GM12878 (cell line): Measurements from ENCODE around the gene TLR9. TPM values are rescaled to one million over a fixed set of nuclear protein-coding genes. Genes with fewer than 3 reads are reported as not detected.

Experiments used
- ATAC-seq: fragments of 200-7000 bp; cut with Tn5 transposase; 3 replicates; pipeline ENCODE4 v1.9.1; 2020; ENCODE audit warnings: mild to moderate bottlenecking, moderate library complexity
- BruUV-seq: library from RNA; stranded (reverse); fragments of 400-500 nt; replicated peaks from 2 replicates; lab custom pipeline; 2021; lab: Mats Ljungman, UMichigan
- CTCF ChIA-PET: fragments of 300-600 bp; sonication (Branson Sonifier 250); formaldehyde crosslinking; extraction: SDS; loops from one replicate; lab custom pipeline; 2021; ENCODE audit warnings: inconsistent platforms; lab: Yijun Ruan, JAX
- POLR2A ChIA-PET: fragments of 350-600 bp; formaldehyde crosslinking; extraction: SDS; loops from one replicate; lab custom pipeline; 2021; ENCODE audit warnings: inconsistent platforms; lab: Charles Lee
- RAD21 ChIA-PET: fragments of 300-600 bp; sonication (Branson Sonifier 250); formaldehyde crosslinking; loops from one replicate; lab custom pipeline; 2023; ENCODE audit warnings: antibody characterized with exemption; ENCODE audit not compliant: unreplicated experiment; lab: Charles Lee
- SMC1A ChIA-PET: fragments of 300-600 bp; sonication (Branson Sonifier 250); formaldehyde crosslinking; loops from one replicate; lab custom pipeline; 2023; ENCODE audit not compliant: unreplicated experiment, uncharacterized antibody; lab: Charles Lee
- DNase-seq: peaks from one replicate; pipeline ENCODE4 v3.0.0-alpha.2; 2011; ENCODE audit warnings: low read depth, low spot score
- FAIRE-seq: peaks from 3 replicates; lab custom pipeline; 2011; peaks lifted over from hg19 to GRCh38; lab: Jason Lieb, UNC
- H2AFZ ChIP-seq: 2 replicates; pipeline ENCODE4 v1.6.0; 2011; ENCODE audit warnings: low read depth, low read length, control low read depth; ENCODE audit not compliant: control insufficient read depth
- H3K27ac ChIP-seq: 2 replicates; pipeline ENCODE4 v1.5.1; 2011; ENCODE audit warnings: control low read depth; ENCODE audit not compliant: control insufficient read depth, insufficient read depth
- H3K27me3 ChIP-seq, 2 experiments: replicated peaks in 1 of 2; 2 replicates each; pipeline versions ENCODE4 v1.6.0 to v1.6.1; 2011; ENCODE audit warnings: low read length in 1 of 2; ENCODE audit not compliant: control insufficient read depth in 2 of 2, insufficient read depth in 2 of 2
- H3K36me3 ChIP-seq, 2 experiments: 2 replicates each; pipeline ENCODE4 v1.5.1; 2011; ENCODE audit warnings: low read length in 1 of 2; ENCODE audit not compliant: control insufficient read depth in 2 of 2, insufficient read depth in 2 of 2
- H3K4me1 ChIP-seq: 2 replicates; pipeline ENCODE4 v1.6.1; 2011; ENCODE audit warnings: mild to moderate bottlenecking, low read length, moderate library complexity, mixed read lengths; ENCODE audit not compliant: control insufficient read depth, insufficient read depth
- H3K4me2 ChIP-seq: 2 replicates; pipeline ENCODE4 v1.6.0; 2011; ENCODE audit warnings: control low read depth; ENCODE audit not compliant: control insufficient read depth, insufficient read depth
- H3K4me3 ChIP-seq: fragments of 200-600 bp; sonication (generic); 2 replicates; pipeline ENCODE4 v1.5.1; 2016
- H3K79me2 ChIP-seq: 2 replicates; pipeline ENCODE4 v1.6.0; 2011; ENCODE audit warnings: low read length; ENCODE audit not compliant: control insufficient read depth, insufficient read depth
- H3K9ac ChIP-seq: 2 replicates; pipeline ENCODE4 v1.8.0; 2011; ENCODE audit warnings: low read length, control low read depth, mixed read lengths; ENCODE audit not compliant: control insufficient read depth, insufficient read depth
- H3K9me3 ChIP-seq: replicated peaks from 3 replicates; pipeline ENCODE4 v1.5.1; 2011; ENCODE audit warnings: mild to moderate bottlenecking, low read length; ENCODE audit not compliant: control insufficient read depth, insufficient read depth
- H4K20me1 ChIP-seq: 2 replicates; pipeline ENCODE4 v1.6.0; 2011; ENCODE audit not compliant: control insufficient read depth, insufficient read depth
- ATF7 ChIP-seq: fragments of 450-650 bp; IDR thresholded peaks from 2 replicates; pipeline ENCODE4 v1.6.1; 2016; ENCODE audit warnings: low read depth, mild to moderate bottlenecking
- BACH1 ChIP-seq: fragments of 450-650 bp; IDR thresholded peaks from 2 replicates; pipeline ENCODE4 v1.6.1; 2017; ENCODE audit warnings: mild to moderate bottlenecking, borderline replicate concordance
- BRCA1 ChIP-seq: IDR thresholded peaks from 2 replicates; pipeline ENCODE4 v1.6.1; 2011; ENCODE audit warnings: low read depth, low read length, improper control_type of control experiment
- EED ChIP-seq: sonication (generic); IDR thresholded peaks from 2 replicates; pipeline ENCODE4 v1.6.1; 2016; ENCODE audit warnings: antibody characterized with exemption, low read depth
- FOS ChIP-seq: IDR thresholded peaks from 3 replicates; pipeline ENCODE4 v1.6.1; 2011; ENCODE audit warnings: borderline replicate concordance; ENCODE audit not compliant: insufficient read length; ENCODE audit errors: extremely low read depth
- GABPA ChIP-seq: IDR thresholded peaks from 2 replicates; pipeline ENCODE4 v1.6.1; 2014; ENCODE audit warnings: antibody characterized with exemption, low read depth, mild to moderate bottlenecking, inconsistent platforms
- IKZF1 ChIP-seq: fragments of 450-650 bp; conservative IDR thresholded peaks from 2 replicates; pipeline ENCODE4 v1.6.1; 2017; ENCODE audit warnings: antibody characterized with exemption, mild to moderate bottlenecking
- KAT2A ChIP-seq: conservative IDR thresholded peaks from 2 replicates; pipeline ENCODE4 v1.6.1; 2011; ENCODE audit warnings: low read depth, low read length; ENCODE audit not compliant: control insufficient read depth
- MYC ChIP-seq: IDR thresholded peaks from 2 replicates; pipeline ENCODE4 v1.6.1; 2011; ENCODE audit warnings: mild to moderate bottlenecking, low read length, moderate library complexity, inconsistent platforms; ENCODE audit not compliant: insufficient read depth, insufficient replicate concordance, insufficient read length, severe bottlenecking
- NBN ChIP-seq: fragments of 450-650 bp; IDR thresholded peaks from 2 replicates; pipeline ENCODE4 v1.6.1; 2016
- PML ChIP-seq: IDR thresholded peaks from 2 replicates; pipeline ENCODE4 v1.6.1; 2012; ENCODE audit warnings: low read length, inconsistent platforms
- RB1 ChIP-seq: fragments of 450-650 bp; formaldehyde crosslinking; IDR thresholded peaks from 2 replicates; pipeline ENCODE4 v1.6.1; 2017; ENCODE audit warnings: mild to moderate bottlenecking, borderline replicate concordance
- STAT3 ChIP-seq: IDR thresholded peaks from 2 replicates; pipeline ENCODE4 v1.6.1; 2011; ENCODE audit warnings: low read depth, low read length, improper control_type of control experiment
- SUPT20H ChIP-seq: IDR thresholded peaks from 2 replicates; pipeline ENCODE4 v1.6.1; 2011; ENCODE audit warnings: low read depth, mild to moderate bottlenecking, low read length, moderate library complexity, borderline replicate concordance; ENCODE audit not compliant: control insufficient read depth
- ZBED1 ChIP-seq: IDR thresholded peaks from 2 replicates; pipeline ENCODE4 v1.6.1; 2016; ENCODE audit warnings: borderline replicate concordance
- ZNF217 ChIP-seq: fragments of 450-650 bp; IDR thresholded peaks from 2 replicates; pipeline ENCODE4 v1.6.1; 2017; ENCODE audit warnings: antibody characterized with exemption, mild to moderate bottlenecking
- ZZZ3 ChIP-seq: IDR thresholded peaks from 2 replicates; pipeline ENCODE4 v1.6.1; 2011; ENCODE audit warnings: low read depth; ENCODE audit not compliant: control insufficient read depth, insufficient read length
- WGBS: methylation state at CpG from one replicate; pipeline ENCODE4 v1.1.6; 2016; ENCODE audit warnings: low lambda C conversion rate; ENCODE audit not compliant: insufficient replicate concordance, insufficient coverage; ENCODE audit errors: missing lambda C conversion rate; 5-methylcytosine and 5-hydroxymethylcytosine counted together
- in situ Hi-C: fragments of 300-500 bp; cut with MboI; formaldehyde crosslinking; loops from 9 replicates; pipeline ENCODE4 v1.14.3; 2018; ENCODE audit warnings: mixed read lengths
- intact Hi-C: fragments of 100-400 bp; cut with micrococcal nuclease; formaldehyde crosslinking; loops from one replicate; pipeline ENCODE4 v1.14.2; 2022; ENCODE audit not compliant: unreplicated experiment
- polyA plus RNA-seq, 11 experiments: library from polyadenylated mRNA; depleted of rRNA in 4 of 11; unstranded in 6 of 11; stranded (reverse) in 5 of 11; fragments of >200 nt; fragmentation: Nextera tagmentation in 4 of 11; fragmentation: Illumina TruSeq in 1 of 11; extraction: Ambion mirVana in 4 of 11; extraction: Trizol in 1 of 11; gene quantifications; 1 replicate in 1 of 11; 2 replicates in 10 of 11; pipeline versions ENCODE4 v1.2.1 to v1.2.3, GENCODE V29; 2011 to 2016; ENCODE audit warnings: inconsistent platforms in 2 of 11, missing spikeins in 2 of 11, low read depth in 1 of 11
- total RNA-seq, 4 experiments: library from RNA; depleted of rRNA in 3 of 4; stranded (reverse); fragments of >200 nt in 3 of 4; fragmentation: Illumina TruSeq in 1 of 4; extraction: Trizol in 1 of 4; gene quantifications; 2 replicates each; pipeline versions ENCODE4 v1.2.1 to v1.2.3, GENCODE V29; 2013 to 2021
- TF ChIP-seq, protein P1 (sequence below): IDR thresholded peaks from 2 replicates; pipeline ENCODE4 v1.6.1; 2012; ENCODE audit warnings: mild to moderate bottlenecking, low read depth, low read length
- TF ChIP-seq, protein P2 (sequence below): fragments of 450-650 bp; IDR thresholded peaks from 2 replicates; pipeline ENCODE4 v1.6.1; 2014; ENCODE audit warnings: mild to moderate bottlenecking

TLR9 gene
- total and polyA plus RNA-seq, 10 of the 15 experiments (the other 5 are each of a cell fraction or from before 2014, with no cell fraction given): 0.10 to 4.8 (median 0.53) TPM; not detected in 1

DNA sequence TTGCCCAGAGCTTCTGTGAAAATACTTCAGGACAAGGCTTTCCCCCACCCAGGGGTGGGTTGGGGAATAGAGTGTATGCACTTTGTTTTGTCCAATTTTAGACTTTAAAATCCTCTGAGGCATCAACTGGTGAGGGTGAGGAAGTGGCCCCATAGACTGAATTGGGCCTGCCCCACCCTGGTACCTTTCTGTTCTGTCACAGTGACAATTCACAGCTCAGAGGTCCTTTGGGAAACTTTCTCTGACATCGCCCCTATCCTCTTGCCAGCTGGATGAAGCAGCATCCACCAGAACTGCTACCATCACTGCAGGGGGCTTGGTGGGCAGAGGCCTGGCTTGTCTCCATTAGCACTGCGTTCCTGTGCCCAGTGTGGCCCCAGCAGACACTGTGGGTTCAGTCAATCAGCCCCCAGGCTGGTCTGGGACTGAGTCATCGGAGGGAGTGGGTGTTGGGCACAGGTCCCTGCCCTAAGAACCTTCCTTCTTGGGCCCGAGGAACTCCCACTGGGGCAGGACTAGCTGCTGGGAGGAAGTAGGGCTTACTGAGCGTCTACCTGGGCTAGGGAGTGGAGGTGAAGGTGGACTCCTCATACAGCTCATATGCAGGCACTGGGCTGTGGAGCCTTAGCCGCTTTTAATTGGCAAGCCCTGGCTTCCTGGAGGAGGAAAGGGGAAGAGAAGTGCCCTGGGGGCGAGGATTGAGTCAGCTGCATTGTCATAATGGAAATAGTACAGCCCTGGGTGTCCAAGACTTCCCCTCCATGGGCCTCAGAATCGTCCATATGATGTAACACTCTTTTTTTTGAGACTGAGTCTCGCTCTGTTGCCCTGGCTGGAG, 18.6 kb upstream of the TLR9 start:
- FAIRE-seq (peak; percentile 79), ATAC-seq (peak; percentile 73), DNase-seq (peak; percentile 85)
- POLR2A ChIA-PET: interaction anchor here (0.5 to 6.8 kb wide), 13 partner anchors 9 to 1582 kb away, joined by 3 to 49 read pairs (median 4); partner anchors contain the start of genes TLR9 and WDR82
- peak overlapping the region; percentile 100 for H3K4me2 ChIP-seq
- WGBS: 2% methylated on average over 9 of the region's 9 CpGs
- CTCF ChIA-PET: interaction anchor here (1.7 to 7.5 kb wide), 7 partner anchors 9 to 95 kb away, joined by 5 to 87 read pairs (median 8); partner anchors contain the start of genes TLR9 and WDR82
- peak overlapping the region; percentile 15; the same call in 1 of the 2 replicates for H2AFZ ChIP-seq
- H3K79me2 ChIP-seq: peaks cover 13% of the 10 kb centered on the region
- SMC1A ChIA-PET: interaction anchor here (1.0 to 7.4 kb wide), 13 partner anchors 9 to 191 kb away, joined by 3 to 62 read pairs (median 6); partner anchors contain the start of genes TLR9 and WDR82
- no peaks in the 10 kb centered on the region; the same call in 2 of the 3 replicates for H3K9me3 ChIP-seq
- no peaks in the 10 kb centered on the region for H3K27me3 ChIP-seq
- intact Hi-C loops (loop anchor here (2.0 kb wide), 1 partner anchor 35 kb away; the partner anchor contains the start of gene WDR82), in situ Hi-C loops (no loop called here)
- peak overlapping the region; percentile 89; the same call in 1 of the 2 replicates for H3K4me3 ChIP-seq
- H3K27ac ChIP-seq: peak overlapping the region; percentile 67
- no peak overlapping the region; the same call in 1 of the 2 replicates for H3K9ac ChIP-seq
- peaks cover 56% of the 10 kb centered on the region for H3K4me1 ChIP-seq
- H4K20me1 ChIP-seq: no peaks in the 10 kb centered on the region
- peaks cover 0 to 2% of the 10 kb centered on the region in 2 experiments; a peak in 3 of 4 replicates for H3K36me3 ChIP-seq
- RAD21 ChIA-PET: interaction anchor here (1.0 to 2.8 kb wide), 7 partner anchors 9 to 39 kb away, joined by 4 to 14 read pairs (median 6); partner anchors contain the start of genes TLR9 and WDR82
- no TSS peak for BruUV-seq
- TF ChIP-seq SUPT20H (no peak), KAT2A (no peak), STAT3 (no peak), EED (peak; percentile 99), ZZZ3 (no peak), ZNF217 (no peak), ZBED1 (peak; percentile 82), RB1 (no peak), IKZF1 (peak; percentile 93), PML (no peak), BRCA1 (no peak), NBN (no peak; the same call in 1 of the 2 replicates), ATF7 (peak; percentile 91), MYC (no peak), BACH1 (no peak), FOS (no peak), GABPA (no peak)
- TF ChIP-seq, protein P1, sequence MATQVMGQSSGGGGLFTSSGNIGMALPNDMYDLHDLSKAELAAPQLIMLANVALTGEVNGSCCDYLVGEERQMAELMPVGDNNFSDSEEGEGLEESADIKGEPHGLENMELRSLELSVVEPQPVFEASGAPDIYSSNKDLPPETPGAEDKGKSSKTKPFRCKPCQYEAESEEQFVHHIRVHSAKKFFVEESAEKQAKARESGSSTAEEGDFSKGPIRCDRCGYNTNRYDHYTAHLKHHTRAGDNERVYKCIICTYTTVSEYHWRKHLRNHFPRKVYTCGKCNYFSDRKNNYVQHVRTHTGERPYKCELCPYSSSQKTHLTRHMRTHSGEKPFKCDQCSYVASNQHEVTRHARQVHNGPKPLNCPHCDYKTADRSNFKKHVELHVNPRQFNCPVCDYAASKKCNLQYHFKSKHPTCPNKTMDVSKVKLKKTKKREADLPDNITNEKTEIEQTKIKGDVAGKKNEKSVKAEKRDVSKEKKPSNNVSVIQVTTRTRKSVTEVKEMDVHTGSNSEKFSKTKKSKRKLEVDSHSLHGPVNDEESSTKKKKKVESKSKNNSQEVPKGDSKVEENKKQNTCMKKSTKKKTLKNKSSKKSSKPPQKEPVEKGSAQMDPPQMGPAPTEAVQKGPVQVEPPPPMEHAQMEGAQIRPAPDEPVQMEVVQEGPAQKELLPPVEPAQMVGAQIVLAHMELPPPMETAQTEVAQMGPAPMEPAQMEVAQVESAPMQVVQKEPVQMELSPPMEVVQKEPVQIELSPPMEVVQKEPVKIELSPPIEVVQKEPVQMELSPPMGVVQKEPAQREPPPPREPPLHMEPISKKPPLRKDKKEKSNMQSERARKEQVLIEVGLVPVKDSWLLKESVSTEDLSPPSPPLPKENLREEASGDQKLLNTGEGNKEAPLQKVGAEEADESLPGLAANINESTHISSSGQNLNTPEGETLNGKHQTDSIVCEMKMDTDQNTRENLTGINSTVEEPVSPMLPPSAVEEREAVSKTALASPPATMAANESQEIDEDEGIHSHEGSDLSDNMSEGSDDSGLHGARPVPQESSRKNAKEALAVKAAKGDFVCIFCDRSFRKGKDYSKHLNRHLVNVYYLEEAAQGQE: no peak
- TF ChIP-seq, protein P2, sequence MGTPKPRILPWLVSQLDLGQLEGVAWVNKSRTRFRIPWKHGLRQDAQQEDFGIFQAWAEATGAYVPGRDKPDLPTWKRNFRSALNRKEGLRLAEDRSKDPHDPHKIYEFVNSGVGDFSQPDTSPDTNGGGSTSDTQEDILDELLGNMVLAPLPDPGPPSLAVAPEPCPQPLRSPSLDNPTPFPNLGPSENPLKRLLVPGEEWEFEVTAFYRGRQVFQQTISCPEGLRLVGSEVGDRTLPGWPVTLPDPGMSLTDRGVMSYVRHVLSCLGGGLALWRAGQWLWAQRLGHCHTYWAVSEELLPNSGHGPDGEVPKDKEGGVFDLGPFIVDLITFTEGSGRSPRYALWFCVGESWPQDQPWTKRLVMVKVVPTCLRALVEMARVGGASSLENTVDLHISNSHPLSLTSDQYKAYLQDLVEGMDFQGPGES: no peak
